IPS-18a (cell line): Measurements from ENCODE around the gene MYO1A.
A peak's percentile ranks its signal among the peaks of the same experiment; 100 is the strongest.

ENCODE experiments used
- H3K27ac ChIP-seq: one replicate; pipeline ENCODE4 v1.5.1; 2013; ENCODE audit warnings: low read length
- H3K27me3 ChIP-seq: one replicate; pipeline ENCODE4 v1.6.1; 2013; ENCODE audit warnings: mild to moderate bottlenecking, low read length; ENCODE audit not compliant: control insufficient read depth, insufficient read depth
- H3K36me3 ChIP-seq: one replicate; pipeline ENCODE4 v1.6.1; 2013; ENCODE audit warnings: low read depth, low read length; ENCODE audit not compliant: control insufficient read depth
- H3K4me1 ChIP-seq: one replicate; pipeline ENCODE4 v1.6.1; 2013; ENCODE audit warnings: low read depth, low read length; ENCODE audit not compliant: control insufficient read depth
- H3K4me3 ChIP-seq: one replicate; pipeline ENCODE4 v1.5.1; 2013; ENCODE audit warnings: low read length
- H3K9ac ChIP-seq: one replicate; pipeline ENCODE4 v1.6.1; 2013; ENCODE audit warnings: mild to moderate bottlenecking, low read length, moderate library complexity
- H3K9me3 ChIP-seq: one replicate; pipeline ENCODE4 v1.6.1; 2013; ENCODE audit warnings: low read depth, low read length; ENCODE audit not compliant: control insufficient read depth

MYO1A gene

GRCh38 chr12:57092529-57092862, 42.6 kb upstream of the MYO1A start:
- H3K27me3 ChIP-seq, result no peaks in the 10 kb centered on the region
- H3K9ac ChIP-seq, result no peak overlapping the region
- no peak overlapping the region for H3K27ac ChIP-seq
- peaks cover 35% of the 10 kb centered on the region for H3K36me3 ChIP-seq
- no peak overlapping the region for H3K4me3 ChIP-seq
- H3K9me3 ChIP-seq, result no peaks in the 10 kb centered on the region
- H3K4me1 ChIP-seq, result peaks cover 14% of the 10 kb centered on the region

- H3K27ac ChIP-seq, result no peak overlapping the region
Observed at GRCh38 chr12:57091638-57092528, 42.0 kb upstream of the MYO1A start.

GRCh38 chr12:57090924-57091637, 41.2 kb upstream of the MYO1A start:
- peak overlapping the region; percentile 90 for H3K4me3 ChIP-seq

More at GRCh38 chr12:57091638-57092528, 42.0 kb upstream of the MYO1A start:
- Histone ChIP-seq H3K9ac (no peak overlapping the region), H3K36me3 (peaks cover 35% of the 10 kb centered on the region), H3K27me3 (no peaks in the 10 kb centered on the region), H3K4me1 (peaks cover 14% of the 10 kb centered on the region), H3K9me3 (no peaks in the 10 kb centered on the region), H3K4me3 (no peak overlapping the region)

GRCh38 chr12:57090490-57090889, 40.6 kb upstream of the MYO1A start:
- Histone ChIP-seq H3K36me3 (peaks cover 29% of the 10 kb centered on the region), H3K27ac (no peak overlapping the region), H3K9me3 (no peaks in the 10 kb centered on the region), H3K9ac (no peak overlapping the region), H3K4me1 (peaks cover 24% of the 10 kb centered on the region), H3K4me3 (peak overlapping the region; percentile 90), H3K27me3 (no peaks in the 10 kb centered on the region)

More at GRCh38 chr12:57090924-57091637, 41.2 kb upstream of the MYO1A start:
- Histone ChIP-seq H3K4me1 (peaks cover 18% of the 10 kb centered on the region), H3K27ac (no peak overlapping the region), H3K36me3 (peaks cover 35% of the 10 kb centered on the region), H3K27me3 (no peaks in the 10 kb centered on the region), H3K9ac (no peak overlapping the region), H3K9me3 (no peaks in the 10 kb centered on the region)

- peak overlapping the region; percentile 90 for H3K4me3 ChIP-seq
- no peaks in the 10 kb centered on the region for H3K9me3 ChIP-seq
- H3K27me3 ChIP-seq, result no peaks in the 10 kb centered on the region
- H3K36me3 ChIP-seq, result peaks cover 19% of the 10 kb centered on the region
- no peak overlapping the region for H3K27ac ChIP-seq
- H3K9ac ChIP-seq, result peak overlapping the region; percentile 77
- H3K4me1 ChIP-seq, result peaks cover 21% of the 10 kb centered on the region
Observed at GRCh38 chr12:57089271-57090245, 39.6 kb upstream of the MYO1A start.

GRCh38 chr12:57088354-57089270, 38.7 kb upstream of the MYO1A start, which contains the start of gene NAB2:
Gene NAB2 (plus strand): TSS chr12:57089114. CDS start chr12:57089272, 158 bp downstream.
- Histone ChIP-seq H3K27me3 (no peaks in the 10 kb centered on the region), H3K36me3 (peaks cover 17% of the 10 kb centered on the region), H3K9ac (peak within 1 kb of the TSS; percentile 87), H3K9me3 (no peaks in the 10 kb centered on the region), H3K27ac (peak within 1 kb of the TSS; percentile 93), H3K4me1 (peaks cover 14% of the 10 kb centered on the region), H3K4me3 (peak within 1 kb of the TSS; percentile 94)

GRCh38 chr12:57087691-57088353, 37.9 kb upstream of the MYO1A start:
- H3K9ac ChIP-seq, result peak overlapping the region; percentile 92
- H3K9me3 ChIP-seq, result no peaks in the 10 kb centered on the region
- H3K36me3 ChIP-seq, result peaks cover 15% of the 10 kb centered on the region
- H3K4me1 ChIP-seq, result peaks cover 11% of the 10 kb centered on the region
- peak overlapping the region; percentile 93 for H3K27ac ChIP-seq
- peak overlapping the region; percentile 94 for H3K4me3 ChIP-seq
- H3K27me3 ChIP-seq, result no peaks in the 10 kb centered on the region

- peak overlapping the region; percentile 93 for H3K27ac ChIP-seq
- peak overlapping the region; percentile 92 for H3K9ac ChIP-seq
- H3K9me3 ChIP-seq, result no peaks in the 10 kb centered on the region
- peaks cover 11% of the 10 kb centered on the region for H3K4me1 ChIP-seq
- H3K27me3 ChIP-seq, result no peaks in the 10 kb centered on the region
- peaks cover 9% of the 10 kb centered on the region for H3K36me3 ChIP-seq
- peak overlapping the region; percentile 94 for H3K4me3 ChIP-seq
Observed at GRCh38 chr12:57087010-57087690, 37.2 kb upstream of the MYO1A start.

- H3K27me3 ChIP-seq, result no peaks in the 10 kb centered on the region
- peak overlapping the region; percentile 94 for H3K4me3 ChIP-seq
- peak overlapping the region; percentile 93 for H3K27ac ChIP-seq
- peak overlapping the region; percentile 92 for H3K9ac ChIP-seq
- no peaks in the 10 kb centered on the region for H3K9me3 ChIP-seq
- H3K4me1 ChIP-seq, result peaks cover 11% of the 10 kb centered on the region
- H3K36me3 ChIP-seq, result peaks cover 3% of the 10 kb centered on the region
Observed at GRCh38 chr12:57086493-57087009, 36.6 kb upstream of the MYO1A start.
